ENCODE measurements around the gene RNASE9.
"Not testable (repeated sequence)": the region's sequence is repeated elsewhere in the genome, so short reads cannot be mapped to it uniquely, and the experiment has no call there.

DNA sequence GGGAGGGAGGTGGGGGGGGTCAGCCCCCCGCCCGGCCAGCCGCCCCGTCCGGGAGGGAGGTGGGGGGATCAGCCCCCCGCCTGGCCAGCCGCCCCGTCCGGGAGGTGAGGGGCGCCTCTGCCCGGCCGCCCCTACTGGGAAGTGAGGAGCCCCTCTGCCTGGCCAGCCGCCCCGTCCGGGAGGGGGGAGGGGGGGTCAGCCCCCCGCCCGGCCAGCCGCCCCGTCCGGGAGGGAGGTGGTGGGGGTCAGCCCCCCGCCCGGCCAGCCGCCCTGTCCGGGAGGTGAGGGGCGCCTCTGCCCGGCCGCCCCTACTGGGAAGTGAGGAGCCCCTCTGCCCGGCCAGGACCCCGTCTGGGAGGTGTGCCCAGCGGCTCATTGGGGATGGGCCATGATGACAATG lies 54.1 kb downstream of the RNASE9 start:
- TF ChIP-seq POLR2AphosphoS5 (IDR thresholded peaks at IDR 0.05; ENCODE audit: low read depth); GABPA (IDR thresholded peaks at IDR 0.05; ENCODE audit: low read depth); SPI1 (IDR thresholded peaks at IDR 0.05; ENCODE audit: borderline replicate concordance, low read depth): not testable (repeated sequence)
- TF ChIP-seq, protein P1, sequence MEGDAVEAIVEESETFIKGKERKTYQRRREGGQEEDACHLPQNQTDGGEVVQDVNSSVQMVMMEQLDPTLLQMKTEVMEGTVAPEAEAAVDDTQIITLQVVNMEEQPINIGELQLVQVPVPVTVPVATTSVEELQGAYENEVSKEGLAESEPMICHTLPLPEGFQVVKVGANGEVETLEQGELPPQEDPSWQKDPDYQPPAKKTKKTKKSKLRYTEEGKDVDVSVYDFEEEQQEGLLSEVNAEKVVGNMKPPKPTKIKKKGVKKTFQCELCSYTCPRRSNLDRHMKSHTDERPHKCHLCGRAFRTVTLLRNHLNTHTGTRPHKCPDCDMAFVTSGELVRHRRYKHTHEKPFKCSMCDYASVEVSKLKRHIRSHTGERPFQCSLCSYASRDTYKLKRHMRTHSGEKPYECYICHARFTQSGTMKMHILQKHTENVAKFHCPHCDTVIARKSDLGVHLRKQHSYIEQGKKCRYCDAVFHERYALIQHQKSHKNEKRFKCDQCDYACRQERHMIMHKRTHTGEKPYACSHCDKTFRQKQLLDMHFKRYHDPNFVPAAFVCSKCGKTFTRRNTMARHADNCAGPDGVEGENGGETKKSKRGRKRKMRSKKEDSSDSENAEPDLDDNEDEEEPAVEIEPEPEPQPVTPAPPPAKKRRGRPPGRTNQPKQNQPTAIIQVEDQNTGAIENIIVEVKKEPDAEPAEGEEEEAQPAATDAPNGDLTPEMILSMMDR (IDR thresholded peaks at IDR 0.05; ENCODE audit: insufficient read depth, low read length), result not testable (repeated sequence)
- TF ChIP-seq, protein P2, sequence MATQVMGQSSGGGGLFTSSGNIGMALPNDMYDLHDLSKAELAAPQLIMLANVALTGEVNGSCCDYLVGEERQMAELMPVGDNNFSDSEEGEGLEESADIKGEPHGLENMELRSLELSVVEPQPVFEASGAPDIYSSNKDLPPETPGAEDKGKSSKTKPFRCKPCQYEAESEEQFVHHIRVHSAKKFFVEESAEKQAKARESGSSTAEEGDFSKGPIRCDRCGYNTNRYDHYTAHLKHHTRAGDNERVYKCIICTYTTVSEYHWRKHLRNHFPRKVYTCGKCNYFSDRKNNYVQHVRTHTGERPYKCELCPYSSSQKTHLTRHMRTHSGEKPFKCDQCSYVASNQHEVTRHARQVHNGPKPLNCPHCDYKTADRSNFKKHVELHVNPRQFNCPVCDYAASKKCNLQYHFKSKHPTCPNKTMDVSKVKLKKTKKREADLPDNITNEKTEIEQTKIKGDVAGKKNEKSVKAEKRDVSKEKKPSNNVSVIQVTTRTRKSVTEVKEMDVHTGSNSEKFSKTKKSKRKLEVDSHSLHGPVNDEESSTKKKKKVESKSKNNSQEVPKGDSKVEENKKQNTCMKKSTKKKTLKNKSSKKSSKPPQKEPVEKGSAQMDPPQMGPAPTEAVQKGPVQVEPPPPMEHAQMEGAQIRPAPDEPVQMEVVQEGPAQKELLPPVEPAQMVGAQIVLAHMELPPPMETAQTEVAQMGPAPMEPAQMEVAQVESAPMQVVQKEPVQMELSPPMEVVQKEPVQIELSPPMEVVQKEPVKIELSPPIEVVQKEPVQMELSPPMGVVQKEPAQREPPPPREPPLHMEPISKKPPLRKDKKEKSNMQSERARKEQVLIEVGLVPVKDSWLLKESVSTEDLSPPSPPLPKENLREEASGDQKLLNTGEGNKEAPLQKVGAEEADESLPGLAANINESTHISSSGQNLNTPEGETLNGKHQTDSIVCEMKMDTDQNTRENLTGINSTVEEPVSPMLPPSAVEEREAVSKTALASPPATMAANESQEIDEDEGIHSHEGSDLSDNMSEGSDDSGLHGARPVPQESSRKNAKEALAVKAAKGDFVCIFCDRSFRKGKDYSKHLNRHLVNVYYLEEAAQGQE (IDR thresholded peaks at IDR 0.05; ENCODE audit: insufficient replicate concordance, low read depth), result not testable (repeated sequence)
